ENCODE data around the gene HCRT. TPM values are rescaled to one million over a fixed set of nuclear protein-coding genes. Genes with fewer than 3 reads are reported as not detected.
"Not testable (repeated sequence)": the region's sequence is repeated elsewhere in the genome, so short reads cannot be mapped to it uniquely, and the experiment has no call there.

The HCRT gene
- total RNA-seq, 1 donor = not detected

DNA sequence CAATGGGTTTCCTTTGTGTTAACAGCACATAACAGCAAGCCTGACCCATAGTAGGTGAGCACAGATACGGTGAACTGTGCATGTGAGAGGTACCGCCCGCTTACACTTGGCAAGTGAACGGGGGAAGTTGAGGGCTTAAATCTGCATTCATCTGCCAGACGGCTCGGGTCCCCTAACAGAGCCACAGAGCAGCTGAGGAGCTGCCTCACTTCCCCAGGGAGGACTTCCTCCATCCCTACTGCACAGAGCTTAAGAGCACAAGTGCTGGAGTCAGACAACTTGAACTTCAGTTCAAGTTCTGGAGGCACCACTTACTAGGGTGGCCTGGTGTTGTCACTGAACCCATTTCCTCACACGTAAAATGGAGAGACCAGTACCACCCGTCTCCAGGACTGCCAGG is 43.9 kb downstream of the HCRT start:
- no peak overlapping the region for H3K4me3 ChIP-seq (ENCODE audit: low read depth, low read length)
- TF ChIP-seq, protein P1, sequence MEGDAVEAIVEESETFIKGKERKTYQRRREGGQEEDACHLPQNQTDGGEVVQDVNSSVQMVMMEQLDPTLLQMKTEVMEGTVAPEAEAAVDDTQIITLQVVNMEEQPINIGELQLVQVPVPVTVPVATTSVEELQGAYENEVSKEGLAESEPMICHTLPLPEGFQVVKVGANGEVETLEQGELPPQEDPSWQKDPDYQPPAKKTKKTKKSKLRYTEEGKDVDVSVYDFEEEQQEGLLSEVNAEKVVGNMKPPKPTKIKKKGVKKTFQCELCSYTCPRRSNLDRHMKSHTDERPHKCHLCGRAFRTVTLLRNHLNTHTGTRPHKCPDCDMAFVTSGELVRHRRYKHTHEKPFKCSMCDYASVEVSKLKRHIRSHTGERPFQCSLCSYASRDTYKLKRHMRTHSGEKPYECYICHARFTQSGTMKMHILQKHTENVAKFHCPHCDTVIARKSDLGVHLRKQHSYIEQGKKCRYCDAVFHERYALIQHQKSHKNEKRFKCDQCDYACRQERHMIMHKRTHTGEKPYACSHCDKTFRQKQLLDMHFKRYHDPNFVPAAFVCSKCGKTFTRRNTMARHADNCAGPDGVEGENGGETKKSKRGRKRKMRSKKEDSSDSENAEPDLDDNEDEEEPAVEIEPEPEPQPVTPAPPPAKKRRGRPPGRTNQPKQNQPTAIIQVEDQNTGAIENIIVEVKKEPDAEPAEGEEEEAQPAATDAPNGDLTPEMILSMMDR (IDR thresholded peaks at IDR 0.05; ENCODE audit: insufficient read depth, low read length) = no peak
- DNase-seq (ENCODE audit: low read depth) = no peak

- DNase-seq (ENCODE audit: low read depth); H3K4me3 ChIP-seq (ENCODE audit: low read depth, low read length): not testable (repeated sequence)
Measured at GRCh38 chr17:42140690-42141089, 44.6 kb downstream of the HCRT start.

GRCh38 chr17:42138749-42139492 is 46.3 kb downstream of the HCRT start:
- TF ChIP-seq, protein P1 (IDR thresholded peaks at IDR 0.05; ENCODE audit: insufficient read depth, low read length) = no peak

DNA sequence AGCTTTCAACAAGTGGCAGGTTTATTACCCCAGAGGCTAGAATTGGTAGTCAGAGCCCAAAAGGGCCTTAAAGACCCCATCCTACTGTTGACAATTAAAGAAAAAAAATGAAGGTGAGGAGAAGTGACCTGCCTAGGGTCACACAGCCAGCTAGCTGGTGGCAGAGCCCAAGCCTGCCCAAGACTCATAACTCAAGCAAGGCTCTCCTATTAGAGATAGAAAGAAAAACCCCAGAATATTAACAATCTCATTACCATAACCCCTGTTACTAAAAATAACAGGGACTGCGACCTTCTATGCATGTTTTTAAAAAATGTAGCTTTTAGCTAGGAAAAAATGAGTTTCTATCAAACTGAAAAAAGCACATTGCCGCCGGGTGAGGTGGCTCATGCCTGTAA is 48.6 kb downstream of the HCRT start:
- no peak overlapping the region for H3K4me3 ChIP-seq (ENCODE audit: low read depth, low read length)
- DNase-seq (ENCODE audit: low read depth) = no peak

More at GRCh38 chr17:42138749-42139492, 46.3 kb downstream of the HCRT start:
- H3K4me3 ChIP-seq (ENCODE audit: low read depth, low read length) = no peak overlapping the region
- DNase-seq (ENCODE audit: low read depth) = no peak

DNA sequence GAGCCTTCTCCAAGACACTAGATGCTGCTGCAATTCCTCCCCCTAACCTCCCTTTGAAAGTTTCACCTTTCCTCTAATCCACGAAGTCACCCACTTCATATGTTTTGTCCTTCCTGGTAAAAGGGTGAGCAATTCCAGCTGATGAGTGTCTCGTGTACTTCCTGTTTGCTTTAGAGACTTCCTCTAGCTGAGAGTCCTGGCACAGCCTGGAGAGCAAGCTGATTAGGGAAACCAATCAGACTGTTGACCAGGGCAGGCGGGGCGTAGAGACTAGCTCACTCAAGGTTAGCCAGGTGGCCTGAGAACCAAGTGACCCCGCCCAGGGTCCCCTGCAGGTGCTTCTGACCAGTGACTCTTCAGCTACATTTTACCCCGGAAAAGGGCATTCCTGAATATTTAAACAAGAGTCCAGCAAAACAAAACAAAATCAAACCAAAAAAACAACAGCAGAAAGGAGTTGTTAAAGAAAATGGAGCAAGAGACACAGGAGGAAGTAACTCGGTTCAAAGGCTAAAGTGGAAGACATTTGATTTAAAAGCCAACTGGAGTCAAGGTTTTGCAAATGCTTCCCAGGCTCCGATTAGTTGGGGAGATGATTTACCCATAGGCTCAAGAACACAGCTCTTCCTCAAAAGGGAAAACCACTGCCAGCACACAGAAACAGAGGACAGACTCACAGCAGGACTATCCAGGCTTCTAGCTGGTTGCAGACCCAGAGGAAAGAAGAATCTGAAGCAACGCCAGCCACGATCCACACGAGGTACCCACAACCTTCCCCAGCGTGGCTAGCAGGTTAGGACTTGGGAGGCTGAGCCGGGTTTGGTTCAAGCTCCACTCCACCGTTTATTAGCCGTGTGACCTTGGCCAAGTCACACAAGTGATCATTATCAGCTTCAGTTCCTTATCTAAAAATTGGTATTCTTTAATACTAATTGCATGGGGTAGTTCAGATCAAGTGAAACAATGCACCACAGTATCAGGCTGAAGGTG is 49.3 kb downstream of the HCRT start:
- TF ChIP-seq, protein P1 (IDR thresholded peaks at IDR 0.05; ENCODE audit: insufficient read depth, low read length) = no peak
- peak; percentile 53 for DNase-seq (ENCODE audit: low read depth)
- H3K4me3 ChIP-seq (ENCODE audit: low read depth, low read length) = no peak overlapping the region

More for the DNA sequence above, 48.6 kb downstream of the HCRT start:
- TF ChIP-seq, protein P1 (IDR thresholded peaks at IDR 0.05; ENCODE audit: insufficient read depth, low read length) = no peak

DNA sequence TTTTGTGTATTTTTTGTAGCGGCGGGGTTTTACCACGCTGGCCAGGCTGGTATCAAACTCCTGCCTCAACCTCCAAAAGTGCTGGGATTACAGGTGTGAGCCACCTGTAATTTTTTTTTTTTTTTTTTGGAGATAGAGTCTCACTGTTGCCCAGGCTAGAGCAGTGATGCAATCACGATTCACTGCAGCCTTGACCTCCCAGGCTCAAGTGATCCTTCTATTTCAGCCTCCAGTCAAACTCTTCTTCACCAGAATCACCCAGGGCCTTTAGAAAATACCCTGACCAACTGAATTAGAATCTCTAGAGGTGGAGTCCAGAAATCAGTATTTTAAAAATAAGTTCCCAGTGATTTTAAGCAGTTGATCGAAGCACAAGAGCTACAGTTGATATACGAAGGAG is 50.1 kb downstream of the HCRT start:
- H3K4me3 ChIP-seq (ENCODE audit: low read depth, low read length) = no peak overlapping the region
- TF ChIP-seq, protein P1 (IDR thresholded peaks at IDR 0.05; ENCODE audit: insufficient read depth, low read length) = no peak
- no peak for DNase-seq (ENCODE audit: low read depth)

Other genes with a start within 250 kb of the HCRT start
- gene CNP, start 218.7 kb downstream of the HCRT start, total RNA-seq (ENCODE audit: low replicate concordance) = 64.3 and 84.2 TPM in 2 replicates
- 58.0 and 131 TPM in 2 replicates for gene DNAJC7, start 168.0 kb downstream of the HCRT start, total RNA-seq (ENCODE audit: low replicate concordance)
- 17.1 and 27.1 TPM in 2 replicates for gene NKIRAS2, start 165.4 kb downstream of the HCRT start, total RNA-seq (ENCODE audit: low replicate concordance)
- 0.09 and 0.49 TPM in 2 replicates for gene C17orf113, start 134.9 kb downstream of the HCRT start, total RNA-seq (ENCODE audit: low replicate concordance)
- not detected in 2 replicates for gene ZNF385C, start 87.0 kb downstream of the HCRT start, total RNA-seq (ENCODE audit: low replicate concordance)
- 11.3 and 24.3 TPM in 2 replicates for gene DHX58, start 72.7 kb downstream of the HCRT start, total RNA-seq (ENCODE audit: low replicate concordance)
- 8.5 and 13.7 TPM in 2 replicates for gene KAT2A, start 64.1 kb downstream of the HCRT start, total RNA-seq (ENCODE audit: low replicate concordance)
- not detected in 2 replicates for gene HSPB9, start 62.6 kb downstream of the HCRT start, total RNA-seq (ENCODE audit: low replicate concordance)
- 8.3 and 82.2 TPM in 2 replicates for gene RAB5C, start 30.5 kb downstream of the HCRT start, total RNA-seq (ENCODE audit: low replicate concordance)
- gene KCNH4, start 4.3 kb downstream of the HCRT start, total RNA-seq (ENCODE audit: low replicate concordance) = 0.09 TPM in 1 of 2 replicates, not detected in the other
- 14.8 and 33.8 TPM in 2 replicates for gene GHDC, start 9.0 kb upstream of the HCRT start, total RNA-seq (ENCODE audit: low replicate concordance)
- gene STAT5B, start 90.9 kb upstream of the HCRT start, total RNA-seq (ENCODE audit: low replicate concordance) = 14.1 and 23.0 TPM in 2 replicates
- 25.2 and 27.3 TPM in 2 replicates for gene STAT5A, start 103.0 kb upstream of the HCRT start, total RNA-seq (ENCODE audit: low replicate concordance)
- gene STAT3, start 203.0 kb upstream of the HCRT start, total RNA-seq (ENCODE audit: low replicate concordance) = 103 and 137 TPM in 2 replicates
- 639 and 721 TPM in 2 replicates for gene CAVIN1, start 237.8 kb upstream of the HCRT start, total RNA-seq (ENCODE audit: low replicate concordance)

All from fibroblast of the aortic adventitia (primary cell).